Adrenal gland (tissue), 12 donors: ENCODE results near the gene NCDN. TPM values are rescaled to one million over a fixed set of nuclear protein-coding genes. Genes with fewer than 3 reads are reported as not detected.

Experiments used
- DNase-seq, 7 donors: peaks; one replicate each; pipeline ENCODE4 v3.0.0-alpha.2; 2019 to 2020
- H3K27ac ChIP-seq, 5 donors: fragments of 200-600 bp; sonication (generic) in 4 of 5; 1 replicate in 3 of 5; 2 replicates in 2 of 5; pipeline versions ENCODE4 v1.5.1 to v1.8.0; 2016 to 2020; ENCODE audit warnings: mild to moderate bottlenecking in 1 of 5
- H3K27me3 ChIP-seq: fragments of 200-600 bp; 2 replicates; pipeline ENCODE4 v1.8.0; 2021
- H3K36me3 ChIP-seq, 2 donors: fragments of 200-600 bp; replicated peaks in 1 of 2; 1 replicate in 1 of 2; 2 replicates in 1 of 2; pipeline versions ENCODE4 v1.5.1 to v1.8.0; 2018 to 2022
- H3K4me1 ChIP-seq, 2 donors: fragments of 200-600 bp; replicated peaks in 1 of 2; 1 replicate in 1 of 2; 2 replicates in 1 of 2; pipeline versions ENCODE4 v1.5.1 to v1.8.0; 2018 to 2021
- H3K4me3 ChIP-seq, 4 donors: fragments of 200-600 bp; sonication (generic) in 3 of 4; one replicate each; pipeline ENCODE4 v1.5.1; 2016 to 2018
- H3K9me3 ChIP-seq, 3 donors: fragments of 200-600 bp; sonication (generic) in 1 of 3; replicated peaks in 1 of 3; 1 replicate in 2 of 3; 2 replicates in 1 of 3; pipeline versions ENCODE4 v1.5.1 to v1.8.0; 2016 to 2021
- CTCF ChIP-seq, 6 experiments: fragments of 450-650 bp in 4 of 6; fragments of 200-600 bp in 2 of 6; sonication (generic) in 1 of 6; IDR thresholded peaks; 1 replicate in 5 of 6; 2 replicates in 1 of 6; pipeline versions ENCODE4 v1.5.1 to v1.8.0; 2016 to 2021; ENCODE audit warnings: antibody characterized with exemption in 6 of 6, mild to moderate bottlenecking in 2 of 6, moderate library complexity in 1 of 6
- POLR2A ChIP-seq, 2 donors: fragments of 450-650 bp; IDR thresholded peaks; one replicate each; pipeline ENCODE4 v1.6.1; 2017; ENCODE audit warnings: antibody characterized with exemption in 2 of 2, mild to moderate bottlenecking in 2 of 2, moderate library complexity in 1 of 2
- WGBS, 4 donors: extraction: QIAGEN DNeasy Blood & Tissue Kit in 2 of 4; methylation state at CpG; one replicate each; pipeline versions ENCODE4 v1.1.5 to v1.1.7; 2013 to 2017; 5-methylcytosine and 5-hydroxymethylcytosine counted together
- intact Hi-C, 2 donors: fragments of 100-400 bp; cut with DNase I; formaldehyde crosslinking; loops; one replicate each; pipeline versions ENCODE4 v1.14.1 to v1.15.0; 2022 to 2023
- polyA plus RNA-seq, 3 donors: library from polyadenylated mRNA; stranded (reverse); fragments of 200-250 nt in 2 of 3; fragments of 350-450 nt in 1 of 3; fragmentation: Illumina TruSeq in 1 of 3; extraction: RNeasy Lipid Tissue Mini Kit (QIAGEN cat#74804) in 1 of 3; gene quantifications; one replicate each; pipeline ENCODE4 v1.2.3, GENCODE V29; 2013 to 2014
- total RNA-seq, 9 donors: library from RNA; depleted of rRNA in 4 of 9; stranded (reverse); fragments of >200 nt in 4 of 9; fragments of 120-200 nt in 1 of 9; fragmentation: NEBNext Ultra II Directional in 1 of 9; extraction: Animal tissue kit (Norgen Biotek cat#: 25700) in 1 of 9; gene quantifications; one replicate each; pipeline versions ENCODE4 v1.1.0 to v1.2.4, GENCODE V29; 2013 to 2023
- donor health status: healthy with polysubstance abuse.
- donor health status: Bipolar disorder and iron deficiency.
- donor health status: DM: yes; HTN: yes; CAD: no.
- donor health status: DM: no; HTN: no; CAD: no.
- donor health status: DM: no; HTN: no; CAD: no.
- donor health status: DM: yes; HTN: yes; CAD: no.

NCDN gene
- total and polyA plus RNA-seq, 12 donors: 12.0 to 49.3 (median 38.7) TPM

GRCh38 chr1:35533586-35533985 lies 24.0 kb upstream of the NCDN start:
- no peak overlapping the region for H3K27ac ChIP-seq

GRCh38 chr1:35535243-35535642 lies 22.4 kb upstream of the NCDN start:
- no peak overlapping the region for H3K27ac ChIP-seq
- no peaks in the 10 kb centered on the region for H3K9me3 ChIP-seq
- DNase-seq: no peak
- no peak overlapping the region for H3K4me3 ChIP-seq
- H3K27me3 ChIP-seq: no peaks in the 10 kb centered on the region
- intact Hi-C loops: no loop called here
- TF ChIP-seq POLR2A (IDR thresholded peaks at IDR 0.05) (no peak), CTCF (IDR thresholded peaks at IDR 0.05) (no peak)
- H3K4me1 ChIP-seq: peaks cover 26 to 56% of the 10 kb centered on the region in 2 donors
- no peaks in the 10 kb centered on the region for H3K36me3 ChIP-seq

More at GRCh38 chr1:35533586-35533985, 24.0 kb upstream of the NCDN start:
- Histone ChIP-seq H3K9me3 (no peaks in the 10 kb centered on the region), H3K36me3 (no peaks in the 10 kb centered on the region), H3K4me1 (peaks cover 13 to 42% of the 10 kb centered on the region in 2 donors), H3K27me3 (no peaks in the 10 kb centered on the region), H3K4me3 (no peak overlapping the region)
- DNase-seq: no peak
- WGBS, 4 donors: 19 to 36% (median 25%) methylated on average over 1 of the region's 1 CpG
- intact Hi-C loops: no loop called here
- TF ChIP-seq POLR2A (IDR thresholded peaks at IDR 0.05): no peak
- no peak for TF ChIP-seq CTCF (IDR thresholded peaks at IDR 0.05)

- Histone ChIP-seq H3K27ac (peak overlapping the region in 2 of 5 donors; percentile 13 to 36), H3K4me1 (peaks cover 28 to 59% of the 10 kb centered on the region in 2 donors)
- TF ChIP-seq POLR2A (IDR thresholded peaks at IDR 0.05) (no peak), CTCF (IDR thresholded peaks at IDR 0.05) (no peak)
Measured at GRCh38 chr1:35536556-35537162, 20.9 kb upstream of the NCDN start.

GRCh38 chr1:35537806-35538205 lies 19.8 kb upstream of the NCDN start:
- H3K27me3 ChIP-seq: no peaks in the 10 kb centered on the region
- TF ChIP-seq POLR2A (IDR thresholded peaks at IDR 0.05): no peak
- no peak for TF ChIP-seq CTCF (IDR thresholded peaks at IDR 0.05)
- no peak for DNase-seq
- H3K36me3 ChIP-seq: no peaks in the 10 kb centered on the region
- H3K9me3 ChIP-seq: no peaks in the 10 kb centered on the region
- no peak overlapping the region for H3K4me3 ChIP-seq
- H3K27ac ChIP-seq: peak overlapping the region in 2 of 5 donors; percentile 13 to 36
- peaks cover 28 to 66% of the 10 kb centered on the region in 2 donors for H3K4me1 ChIP-seq
- intact Hi-C loops: no loop called here
- 78 to 92% (median 85%) methylated on average over 1 of the region's 1 CpG for WGBS, 4 donors

More at GRCh38 chr1:35536556-35537162, 20.9 kb upstream of the NCDN start:
- WGBS, 4 donors: 88 to 97% (median 91%) methylated on average over 2 of the region's 2 CpGs
- Histone ChIP-seq H3K36me3 (no peaks in the 10 kb centered on the region), H3K27me3 (no peaks in the 10 kb centered on the region), H3K9me3 (no peaks in the 10 kb centered on the region), H3K4me3 (no peak overlapping the region)
- intact Hi-C loops: no loop called here
- DNase-seq: no peak
